Measurements from ENCODE around the gene SBDS. TPM values are rescaled to one million over a fixed set of nuclear protein-coding genes. Genes with fewer than 3 reads are reported as not detected.

The SBDS gene
- total RNA-seq, 2 experiments from 2014 or later: 443 to 474 TPM

- intact Hi-C loops (cut with DNase I, micrococcal nuclease): no loop called here
- H3K4me1 ChIP-seq (ENCODE audit: insufficient read depth, low read length): no peaks in the 10 kb centered on the region
- H3K36me3 ChIP-seq (ENCODE audit: insufficient read depth, low read length): peaks cover 92% of the 10 kb centered on the region
- CTCF ChIA-PET: no interaction called here
- no peaks in the 10 kb centered on the region for H3K4me1 Mint-ChIP-seq (ENCODE audit: low read depth)
- POLR2A ChIA-PET: no interaction called here
- no peak overlapping the region for H3K27ac ChIP-seq (ENCODE audit: low read depth in 1 of 2, low read length in 2 of 2)
- no peaks in the 10 kb centered on the region for H3K27me3 ChIP-seq (ENCODE audit: control insufficient read depth in 1 of 2, insufficient read depth in 2 of 2, low read length in 2 of 2)
- H3K4me3 Mint-ChIP-seq: no peak overlapping the region
- H3K9me3 ChIP-seq (ENCODE audit: control insufficient read depth in 1 of 2, insufficient read depth in 1 of 2, low read length in 2 of 2): no peaks in the 10 kb centered on the region
- TF ChIP-seq CTCF (IDR thresholded peaks at IDR 0.05): no peak
- no peak for DNase-seq
- no peaks in the 10 kb centered on the region for H3K9me3 Mint-ChIP-seq
- no peak overlapping the region for H3K4me3 ChIP-seq (ENCODE audit: low read length)
- peaks cover 87% of the 10 kb centered on the region for H3K36me3 Mint-ChIP-seq (ENCODE audit: low read depth)
- ATAC-seq (ENCODE audit: poor library complexity): no peak
- no peak overlapping the region for H3K27ac Mint-ChIP-seq
- H3K27me3 Mint-ChIP-seq: no peaks in the 10 kb centered on the region
Observed at GRCh38 chr7:66946545-66946944, 48.8 kb downstream of the SBDS start.

DNA sequence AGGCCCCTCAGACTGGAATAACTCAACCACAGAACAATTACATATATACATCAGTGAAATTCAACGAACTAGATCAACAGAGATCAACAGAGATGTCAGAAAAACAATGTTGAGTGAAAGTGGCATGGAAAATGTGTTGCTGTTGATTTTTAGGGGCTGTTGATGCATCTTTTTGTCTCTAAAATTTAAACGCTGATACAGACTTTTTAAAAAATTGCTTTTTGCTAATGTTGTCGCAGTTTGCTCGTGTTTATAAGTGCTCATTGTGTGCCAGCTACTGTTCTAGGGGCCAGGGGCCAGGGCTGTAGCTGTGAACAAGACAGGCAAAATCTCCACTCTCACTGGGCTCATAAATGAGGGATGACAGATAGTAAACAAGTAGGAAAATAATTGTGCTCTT is 56.1 kb downstream of the SBDS start:
- POLR2A ChIA-PET: no interaction called here
- no peak for TF ChIP-seq CTCF (IDR thresholded peaks at IDR 0.05)
- H3K36me3 ChIP-seq (ENCODE audit: insufficient read depth, low read length): peaks cover 43% of the 10 kb centered on the region
- H3K4me3 ChIP-seq (ENCODE audit: low read length): no peak overlapping the region
- intact Hi-C loops (cut with DNase I, micrococcal nuclease): no loop called here
- no peaks in the 10 kb centered on the region for H3K27me3 Mint-ChIP-seq
- H3K4me3 Mint-ChIP-seq: no peak overlapping the region
- no peaks in the 10 kb centered on the region for H3K27me3 ChIP-seq (ENCODE audit: control insufficient read depth in 1 of 2, insufficient read depth in 2 of 2, low read length in 2 of 2)
- no peak overlapping the region for H3K27ac Mint-ChIP-seq
- no peak for DNase-seq
- H3K4me1 ChIP-seq (ENCODE audit: insufficient read depth, low read length): peaks cover 16% of the 10 kb centered on the region
- ATAC-seq (ENCODE audit: poor library complexity): no peak
- H3K36me3 Mint-ChIP-seq (ENCODE audit: low read depth): peaks cover 83% of the 10 kb centered on the region
- H3K27ac ChIP-seq (ENCODE audit: low read depth in 1 of 2, low read length in 2 of 2): no peak overlapping the region
- peaks cover 57% of the 10 kb centered on the region for H3K4me1 Mint-ChIP-seq (ENCODE audit: low read depth)
- H3K9me3 Mint-ChIP-seq: peaks cover 4% of the 10 kb centered on the region
- CTCF ChIA-PET: no interaction called here
- no peaks in the 10 kb centered on the region for H3K9me3 ChIP-seq (ENCODE audit: control insufficient read depth in 1 of 2, insufficient read depth in 1 of 2, low read length in 2 of 2)

- TF ChIP-seq CTCF (IDR thresholded peaks at IDR 0.05): no peak
- Mint-ChIP-seq H3K4me1 (ENCODE audit: low read depth) (peaks cover 67% of the 10 kb centered on the region), H3K27me3 (no peaks in the 10 kb centered on the region), H3K36me3 (ENCODE audit: low read depth) (peaks cover 78% of the 10 kb centered on the region), H3K27ac (peak overlapping the region; percentile 49), H3K9me3 (peaks cover 4% of the 10 kb centered on the region), H3K4me3 (no peak overlapping the region)
- no peak overlapping the region for H3K27ac ChIP-seq (ENCODE audit: low read depth in 1 of 2, low read length in 2 of 2)
- intact Hi-C loops (cut with DNase I, micrococcal nuclease): no loop called here
- H3K27me3 ChIP-seq (ENCODE audit: control insufficient read depth in 1 of 2, insufficient read depth in 2 of 2, low read length in 2 of 2): no peaks in the 10 kb centered on the region
- H3K4me1 ChIP-seq (ENCODE audit: insufficient read depth, low read length): peaks cover 20% of the 10 kb centered on the region
- ATAC-seq (ENCODE audit: poor library complexity): no peak
- no peaks in the 10 kb centered on the region for H3K9me3 ChIP-seq (ENCODE audit: control insufficient read depth in 1 of 2, insufficient read depth in 1 of 2, low read length in 2 of 2)
- POLR2A ChIA-PET: no interaction called here
- no peak for DNase-seq
- peaks cover 33% of the 10 kb centered on the region for H3K36me3 ChIP-seq (ENCODE audit: insufficient read depth, low read length)
- H3K4me3 ChIP-seq (ENCODE audit: low read length): no peak overlapping the region
- CTCF ChIA-PET: no interaction called here
Observed at GRCh38 chr7:66937940-66938339, 57.4 kb downstream of the SBDS start.

Other genes starting within 250 kb of the SBDS start
- gene TMEM248, start 74.4 kb downstream of the SBDS start, total RNA-seq: 10 to 100 TPM; 64.7 to 67.4 TPM
- 10 to 100 TPM; 22.9 to 23.7 TPM for gene TYW1, start 1.2 kb upstream of the SBDS start, total RNA-seq

Measured in CD4-positive, alpha-beta T cell (primary cell).